HEK293T (cell line): ENCODE results near the gene IL22RA2.
"Not testable (repeated sequence)": the region's sequence is repeated elsewhere in the genome, so short reads cannot be mapped to it uniquely, and the experiment has no call there.

ENCODE experiments used
- CTCF ChIA-PET: fragments of 350-600 bp; formaldehyde crosslinking; extraction: SDS; loops from one replicate; lab custom pipeline; 2021; ENCODE audit warnings: antibody characterized with exemption, inconsistent platforms; lab: Yijun Ruan, JAX
- POLR2A ChIA-PET: fragments of 350-600 bp; formaldehyde crosslinking; extraction: SDS; loops from one replicate; lab custom pipeline; 2020; ENCODE audit warnings: antibody characterized with exemption, inconsistent platforms; lab: Yijun Ruan, JAX
- DNase-seq: peaks from one replicate; pipeline ENCODE4 v3.0.0; 2012; ENCODE audit warnings: mixed read lengths; ENCODE audit errors: extremely low spot score
- ARNT ChIP-seq: fragments of 450-650 bp; IDR thresholded peaks from 2 replicates; pipeline ENCODE4 v1.6.1; 2017; ENCODE audit warnings: mild to moderate bottlenecking
- BHLHE40 ChIP-seq: fragments of 450-650 bp; IDR thresholded peaks from 2 replicates; pipeline ENCODE4 v1.6.1; 2016; ENCODE audit warnings: mild to moderate bottlenecking, moderate library complexity, borderline replicate concordance
- CTBP1 ChIP-seq: fragments of 450-650 bp; IDR thresholded peaks from 2 replicates; pipeline ENCODE4 v1.6.1; 2016; ENCODE audit warnings: borderline replicate concordance
- ELF4 ChIP-seq: fragments of 450-650 bp; IDR thresholded peaks from 2 replicates; pipeline ENCODE4 v1.6.1; 2017; ENCODE audit warnings: antibody characterized with exemption
- FOXA1 ChIP-seq: fragments of 450-650 bp; IDR thresholded peaks from 2 replicates; pipeline ENCODE4 v1.6.1; 2016; ENCODE audit warnings: mild to moderate bottlenecking
- FOXK2 ChIP-seq: fragments of 450-650 bp; IDR thresholded peaks from 2 replicates; pipeline ENCODE4 v1.6.1; 2016; ENCODE audit warnings: mild to moderate bottlenecking
- FOXM1 ChIP-seq: fragments of 450-650 bp; IDR thresholded peaks from 2 replicates; pipeline ENCODE4 v1.6.1; 2017; ENCODE audit warnings: mild to moderate bottlenecking, borderline replicate concordance
- HDGF ChIP-seq: fragments of 450-650 bp; IDR thresholded peaks from 2 replicates; pipeline ENCODE4 v1.6.1; 2017; ENCODE audit warnings: antibody characterized with exemption, borderline replicate concordance
- L3MBTL2 ChIP-seq: fragments of 450-650 bp; conservative IDR thresholded peaks from 2 replicates; pipeline ENCODE4 v1.6.1; 2016; ENCODE audit warnings: mild to moderate bottlenecking
- LEF1 ChIP-seq: fragments of 450-650 bp; IDR thresholded peaks from 2 replicates; pipeline ENCODE4 v1.6.1; 2017; ENCODE audit warnings: mild to moderate bottlenecking, borderline replicate concordance
- NFRKB ChIP-seq: fragments of 450-650 bp; IDR thresholded peaks from 2 replicates; pipeline ENCODE4 v1.6.1; 2016; ENCODE audit warnings: mild to moderate bottlenecking, moderate library complexity
- PKNOX1 ChIP-seq: fragments of 450-650 bp; IDR thresholded peaks from 2 replicates; pipeline ENCODE4 v1.6.1; 2016
- SP1 ChIP-seq: fragments of 450-650 bp; IDR thresholded peaks from 2 replicates; pipeline ENCODE4 v1.6.1; 2017
- SUZ12 ChIP-seq: fragments of 450-650 bp; IDR thresholded peaks from 2 replicates; pipeline ENCODE4 v1.6.1; 2016; ENCODE audit warnings: mild to moderate bottlenecking
- TARDBP ChIP-seq: fragments of 450-650 bp; IDR thresholded peaks from 2 replicates; pipeline ENCODE4 v1.6.1; 2016
- ZNF384 ChIP-seq: fragments of 450-650 bp; IDR thresholded peaks from 2 replicates; pipeline ENCODE4 v1.6.1; 2016

The IL22RA2 gene

GRCh38 chr6:137216875-137217553 is 43.6 kb upstream of the IL22RA2 start:
- ChIA-PET POLR2A (no interaction called here), CTCF (no interaction called here)
- no peak for TF ChIP-seq FOXK2
- no peak for TF ChIP-seq FOXM1
- TF ChIP-seq ELF4 = no peak
- no peak for TF ChIP-seq NFRKB
- no peak for TF ChIP-seq SP1
- TF ChIP-seq SUZ12 = no peak
- TF ChIP-seq L3MBTL2 = no peak
- no peak for TF ChIP-seq PKNOX1
- no peak for TF ChIP-seq ZNF384
- no peak for TF ChIP-seq BHLHE40
- no peak for DNase-seq

- ChIA-PET POLR2A (no interaction called here), CTCF (no interaction called here)
- no peak for TF ChIP-seq ARNT
- no peak for TF ChIP-seq LEF1
- TF ChIP-seq FOXA1 = no peak
- TF ChIP-seq L3MBTL2 = no peak
- TF ChIP-seq TARDBP = no peak
- TF ChIP-seq CTBP1 = no peak
- no peak for TF ChIP-seq FOXK2
- no peak for TF ChIP-seq NFRKB
- no peak for DNase-seq
Observed at GRCh38 chr6:137216106-137216505, 42.7 kb upstream of the IL22RA2 start.

- CTCF ChIA-PET, DNase-seq, POLR2A ChIA-PET: not testable (repeated sequence)
Observed at GRCh38 chr6:137215630-137216029, 42.2 kb upstream of the IL22RA2 start.

- POLR2A ChIA-PET = no interaction called here
- no peak for TF ChIP-seq HDGF
- no peak for TF ChIP-seq LEF1
- TF ChIP-seq ELF4 = no peak
- no peak for TF ChIP-seq BHLHE40
- CTCF ChIA-PET = no interaction called here
Observed at GRCh38 chr6:137214931-137215330, 41.5 kb upstream of the IL22RA2 start.

GRCh38 chr6:137213813-137214212 is 40.4 kb upstream of the IL22RA2 start:
- TF ChIP-seq NFRKB = no peak
- no peak for TF ChIP-seq SUZ12
- no peak for TF ChIP-seq L3MBTL2
- TF ChIP-seq LEF1 = no peak
- TF ChIP-seq FOXK2 = no peak
- TF ChIP-seq BHLHE40 = no peak
- ChIA-PET CTCF (no interaction called here), POLR2A (no interaction called here)
- DNase-seq = no peak

More at GRCh38 chr6:137214931-137215330, 41.5 kb upstream of the IL22RA2 start:
- DNase-seq = no peak

GRCh38 chr6:137213331-137213740 is 39.9 kb upstream of the IL22RA2 start:
- no peak for DNase-seq
- CTCF ChIA-PET = no interaction called here
- TF ChIP-seq ARNT (no peak), SP1 (no peak), FOXA1 (no peak), LEF1 (no peak), HDGF (no peak), BHLHE40 (no peak), CTBP1 (no peak), FOXK2 (no peak), SUZ12 (no peak), NFRKB (no peak), TARDBP (no peak), PKNOX1 (no peak)
- POLR2A ChIA-PET = no interaction called here

GRCh38 chr6:137211910-137212309 is 38.5 kb upstream of the IL22RA2 start:
- DNase-seq = no peak
- CTCF ChIA-PET = no interaction called here
- no peak for TF ChIP-seq BHLHE40
- POLR2A ChIA-PET = no interaction called here

- CTCF ChIA-PET = no interaction called here
- DNase-seq = no peak
- POLR2A ChIA-PET = no interaction called here
- TF ChIP-seq FOXA1 (no peak), NFRKB (no peak), ARNT (no peak), L3MBTL2 (no peak), CTBP1 (no peak), TARDBP (no peak), SP1 (no peak), BHLHE40 (no peak), SUZ12 (no peak), FOXM1 (no peak), FOXK2 (no peak), ZNF384 (no peak), PKNOX1 (no peak), LEF1 (no peak), ELF4 (no peak), HDGF (no peak)
Observed at GRCh38 chr6:137210903-137211302, 37.5 kb upstream of the IL22RA2 start.
